HG03060 (cell line): ENCODE measurements around the gene GMIP.

Experiments used
- ATAC-seq: cut with Tn5 transposase; IDR thresholded peaks from one replicate; pipeline ENCODE4 v1.9.1; 2021; ENCODE audit warnings: low read depth, moderate number of reproducible peaks; ENCODE audit not compliant: unreplicated experiment

GMIP gene

DNA sequence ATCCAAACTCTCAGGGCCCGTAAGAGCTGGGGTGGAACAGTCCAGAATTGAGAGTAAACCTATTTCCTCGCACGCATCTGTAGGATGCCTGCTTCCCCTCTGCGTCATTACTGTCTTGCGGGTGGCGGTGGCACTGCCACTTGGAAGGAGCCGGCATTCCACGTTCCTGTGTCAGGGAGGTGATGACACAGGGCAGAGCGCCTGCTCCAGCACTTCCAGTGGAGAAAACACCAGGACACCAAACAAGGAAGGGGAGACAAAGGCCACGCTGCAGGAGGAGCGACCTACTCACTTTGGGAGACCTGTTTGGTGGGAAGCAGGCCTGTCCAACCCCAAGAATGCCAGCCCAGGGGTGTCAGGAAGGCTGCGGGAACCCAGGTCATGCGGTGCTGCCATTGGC, 62.1 kb downstream of the GMIP start:
- ATAC-seq: no peak

- no peak for ATAC-seq
Measured at GRCh38 chr19:19580418-19580817, 63.0 kb downstream of the GMIP start.

DNA sequence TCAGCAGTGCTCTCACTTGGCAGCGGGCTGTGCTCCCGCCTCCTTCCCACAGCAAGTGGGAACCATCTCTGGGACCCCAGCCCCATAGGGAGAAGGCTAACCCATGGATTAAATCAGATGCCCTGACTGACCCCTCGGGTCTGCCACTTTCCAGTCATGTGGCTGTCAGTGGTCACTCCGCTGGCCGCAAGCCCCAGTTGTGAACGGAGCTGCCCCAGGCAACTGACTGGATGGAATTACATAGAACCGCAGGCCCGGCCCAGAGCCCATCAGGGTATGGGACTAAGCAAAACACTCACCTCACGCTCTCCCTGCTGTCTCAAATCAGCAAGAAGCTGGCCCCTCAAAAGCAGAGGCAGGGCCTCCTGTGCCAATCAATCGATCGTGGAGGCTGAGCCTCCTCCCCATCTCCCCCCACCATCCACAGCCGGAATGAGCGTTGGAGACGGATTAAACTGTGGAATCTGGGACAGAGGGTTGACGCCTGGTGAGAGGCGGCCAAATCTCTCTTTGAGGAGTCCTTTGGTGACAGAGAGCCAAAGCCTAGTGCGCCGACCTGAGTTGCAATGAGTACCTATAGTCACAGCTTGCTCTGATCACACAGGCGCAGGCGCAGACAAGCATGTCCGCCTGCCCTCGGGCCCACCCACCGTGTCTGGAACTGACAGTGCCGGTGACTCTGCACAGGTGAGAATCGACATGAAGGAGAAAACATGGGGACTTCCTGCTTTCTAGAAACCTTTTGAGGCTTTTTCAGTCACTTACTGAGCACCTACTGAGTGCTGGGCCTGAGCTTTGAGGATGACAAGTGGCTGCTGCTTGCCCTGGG, 63.7 kb downstream of the GMIP start:
- no peak for ATAC-seq
